RWPE2 (cell line): ENCODE data around the gene PDE8A.

Experiments used
- ATAC-seq: fragments of 200-7000 bp; cut with Tn5 transposase; 3 replicates; pipeline ENCODE4 v1.9.1; 2021; ENCODE audit warnings: low read depth
- DNase-seq: peaks from one replicate; pipeline ENCODE4 v3.0.0-alpha.2; 2020; ENCODE audit warnings: low spot score
- H3K27ac ChIP-seq: fragments of 450-650 bp; 2 replicates; pipeline ENCODE4 v1.5.1; 2017; ENCODE audit warnings: mild to moderate bottlenecking; ENCODE audit not compliant: poor library complexity, severe bottlenecking
- H3K27me3 ChIP-seq: fragments of 250-450 bp; sonication (Bioruptor Pico); 2 replicates; pipeline ENCODE4 v1.5.1; 2021; ENCODE audit warnings: mild to moderate bottlenecking, moderate library complexity; ENCODE audit not compliant: insufficient read depth, poor library complexity, severe bottlenecking
- H3K36me3 ChIP-seq: fragments of 250-450 bp; sonication (Bioruptor Pico); 2 replicates; pipeline ENCODE4 v1.5.1; 2020; ENCODE audit warnings: low read depth, mild to moderate bottlenecking, moderate library complexity
- H3K4me1 ChIP-seq: fragments of 250-450 bp; sonication (Bioruptor Pico); 2 replicates; pipeline ENCODE4 v1.5.1; 2021; ENCODE audit warnings: mild to moderate bottlenecking, moderate library complexity; ENCODE audit not compliant: insufficient read depth, poor library complexity, severe bottlenecking
- H3K4me3 ChIP-seq: fragments of 250-450 bp; sonication (Bioruptor Pico); 2 replicates; pipeline ENCODE4 v1.5.1; 2021; ENCODE audit warnings: mild to moderate bottlenecking, moderate library complexity; ENCODE audit not compliant: severe bottlenecking
- H3K9me3 ChIP-seq: fragments of 250-450 bp; sonication (Bioruptor Pico); 2 replicates; pipeline ENCODE4 v1.5.1; 2021; ENCODE audit warnings: mild to moderate bottlenecking, moderate library complexity; ENCODE audit not compliant: severe bottlenecking
- CTCF ChIP-seq: fragments of 450-650 bp; IDR thresholded peaks from one replicate; pipeline ENCODE4 v1.5.1; 2017; ENCODE audit warnings: mild to moderate bottlenecking, moderate library complexity; ENCODE audit not compliant: poor library complexity, severe bottlenecking

PDE8A gene

GRCh38 chr15:84940399-84940798 is 41.3 kb upstream of the PDE8A start:
- no peak for TF ChIP-seq CTCF
- ATAC-seq (no peak), DNase-seq (no peak)
- Histone ChIP-seq H3K36me3 (no peaks in the 10 kb centered on the region), H3K27me3 (no peaks in the 10 kb centered on the region), H3K9me3 (no peaks in the 10 kb centered on the region), H3K27ac (no peak overlapping the region), H3K4me3 (no peak overlapping the region), H3K4me1 (no peaks in the 10 kb centered on the region)

- ATAC-seq = no peak
- no peaks in the 10 kb centered on the region for H3K27me3 ChIP-seq
- H3K4me3 ChIP-seq = no peak overlapping the region
Measured at GRCh38 chr15:84942456-84942855, 39.2 kb upstream of the PDE8A start.

GRCh38 chr15:84944311-84944710 is 37.3 kb upstream of the PDE8A start:
- no peak for TF ChIP-seq CTCF
- Histone ChIP-seq H3K9me3 (no peaks in the 10 kb centered on the region), H3K4me1 (no peaks in the 10 kb centered on the region), H3K4me3 (no peak overlapping the region), H3K27me3 (no peaks in the 10 kb centered on the region), H3K36me3 (no peaks in the 10 kb centered on the region), H3K27ac (no peak overlapping the region)
- DNase-seq (no peak), ATAC-seq (no peak)

More at GRCh38 chr15:84942456-84942855, 39.2 kb upstream of the PDE8A start:
- H3K4me1 ChIP-seq = no peaks in the 10 kb centered on the region
- no peak overlapping the region for H3K27ac ChIP-seq
- H3K36me3 ChIP-seq = no peaks in the 10 kb centered on the region
- H3K9me3 ChIP-seq = no peaks in the 10 kb centered on the region
- no peak for DNase-seq
- no peak for TF ChIP-seq CTCF

GRCh38 chr15:84944861-84945260 is 36.8 kb upstream of the PDE8A start:
- no peaks in the 10 kb centered on the region for H3K36me3 ChIP-seq
- DNase-seq = no peak
- no peaks in the 10 kb centered on the region for H3K4me1 ChIP-seq
- H3K4me3 ChIP-seq = no peak overlapping the region
- ATAC-seq = no peak
- no peaks in the 10 kb centered on the region for H3K27me3 ChIP-seq
- no peak overlapping the region for H3K27ac ChIP-seq
- H3K9me3 ChIP-seq = no peaks in the 10 kb centered on the region
- no peak for TF ChIP-seq CTCF

- Histone ChIP-seq H3K4me1 (no peaks in the 10 kb centered on the region), H3K36me3 (no peaks in the 10 kb centered on the region), H3K27ac (no peak overlapping the region), H3K4me3 (no peak overlapping the region), H3K27me3 (no peaks in the 10 kb centered on the region), H3K9me3 (no peaks in the 10 kb centered on the region)
- no peak for DNase-seq
- TF ChIP-seq CTCF = no peak
- no peak for ATAC-seq
Measured at GRCh38 chr15:84946772-84947489, 34.7 kb upstream of the PDE8A start.
